ENCODE results near the gene HELZ2. TPM values are rescaled to one million over a fixed set of nuclear protein-coding genes. Genes with fewer than 3 reads are reported as not detected.

Gene HELZ2
- polyA plus RNA-seq, 3 donors = 3.0 to 15.5 (median 3.3) TPM

DNA sequence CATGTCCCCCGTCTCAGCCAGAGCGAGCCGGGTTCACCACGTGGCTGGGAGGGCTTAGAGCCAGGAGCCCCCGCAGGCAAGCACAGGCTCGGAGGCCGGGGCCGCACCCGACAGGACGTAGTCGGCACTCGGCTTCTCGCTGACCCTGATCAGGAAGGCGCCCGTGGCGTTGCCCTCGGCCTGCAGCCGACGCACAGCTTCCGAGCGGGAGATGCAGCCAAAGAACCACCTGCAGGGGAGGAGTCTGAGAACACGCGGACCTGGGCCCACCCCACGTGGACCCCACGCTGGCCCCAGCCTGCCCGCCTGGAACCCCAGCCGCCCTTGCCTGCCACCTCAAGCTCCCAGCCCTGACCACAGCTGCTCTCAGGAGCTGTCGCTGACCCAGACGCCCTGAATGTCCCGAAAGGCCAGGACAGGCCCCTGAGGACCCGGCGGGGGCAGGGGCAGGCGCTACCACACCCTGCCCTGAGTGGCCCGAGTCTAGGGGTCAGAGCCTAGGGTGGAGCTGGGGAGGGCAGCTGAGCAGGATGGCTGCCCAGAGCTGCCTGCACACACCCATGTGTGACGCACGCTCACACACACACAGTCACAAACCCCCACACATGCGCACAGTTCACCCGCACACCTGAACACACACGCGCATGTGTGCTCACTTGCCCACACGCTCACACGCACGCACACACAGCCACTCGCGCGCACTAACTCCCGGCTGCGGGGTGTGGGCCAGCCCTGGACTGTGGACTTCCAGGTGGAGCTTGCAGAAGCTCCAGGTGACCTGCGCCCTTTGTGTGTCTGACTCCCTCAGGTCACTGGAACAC lies 39.0 kb downstream of the HELZ2 start:
- Mint-ChIP-seq H3K27ac (no peak overlapping the region), H3K4me3 (peak overlapping the region in 1 of 2 donors; percentile 21), H3K9me3 (peaks cover 0 to 3% (median 0%) of the 10 kb centered on the region in 7 donors), H3K4me1 (peaks cover 16% of the 10 kb centered on the region), H3K27me3 (ENCODE audit: low read depth in 3 of 3) (peaks cover 5 to 21% (median 11%) of the 10 kb centered on the region in 3 donors), H3K36me3 (peaks cover 0 to 2% of the 10 kb centered on the region in 2 donors)
- Histone ChIP-seq H3K4me3 (replicated peaks in 1 of 3; ENCODE audit: low read depth in 2 of 3, low read length in 3 of 3) (no peak overlapping the region), H3K27me3 (ENCODE audit: control insufficient read depth in 2 of 2, insufficient read depth in 2 of 2, low read length in 2 of 2) (peaks cover 0 to 13% of the 10 kb centered on the region in 2 donors), H2AFZ (ENCODE audit: insufficient read depth, low read depth, low read length, poor library complexity, severe bottlenecking) (no peak overlapping the region), H4K20me1 (ENCODE audit: insufficient read depth, low read length) (no peaks in the 10 kb centered on the region), H3K27ac (ENCODE audit: low read depth in 1 of 2, low read length in 2 of 2) (no peak overlapping the region), H3K9me3 (replicated peaks in 1 of 2; ENCODE audit: control insufficient read depth in 1 of 2, insufficient read depth in 1 of 2, low read length in 2 of 2) (no peaks in the 10 kb centered on the region), H3K9ac (ENCODE audit: insufficient read depth, low read length, poor library complexity, severe bottlenecking) (no peak overlapping the region), H3K36me3 (replicated peaks in 1 of 2; ENCODE audit: control insufficient read depth in 1 of 2, insufficient read depth in 2 of 2, low read length in 2 of 2) (no peaks in the 10 kb centered on the region), H3K4me1 (ENCODE audit: control insufficient read depth in 1 of 2, insufficient read depth in 2 of 2, low read length in 2 of 2) (peaks cover 23 to 28% of the 10 kb centered on the region in 2 donors), H3K79me2 (ENCODE audit: insufficient read depth, low read length) (no peaks in the 10 kb centered on the region), H3K4me2 (replicated peaks; ENCODE audit: extremely low read depth, low read length, poor library complexity, severe bottlenecking) (no peak overlapping the region)
- intact Hi-C loops (cut with micrococcal nuclease) = loop anchor here (5.0 to 10.0 kb wide), 7 partner anchors 42 to 447 kb away; partner anchors contain the start of genes GMEB2 (in 2 of the 2), ABHD16B (in 1 of the 2), PRPF6 (in 1 of the 2) and TPD52L2 (in 1 of the 2)
- no peak for DNase-seq
- 90% methylated on average over 43 of the region's 49 CpGs for WGBS (ENCODE audit: insufficient coverage)
- TF ChIP-seq, protein P1, sequence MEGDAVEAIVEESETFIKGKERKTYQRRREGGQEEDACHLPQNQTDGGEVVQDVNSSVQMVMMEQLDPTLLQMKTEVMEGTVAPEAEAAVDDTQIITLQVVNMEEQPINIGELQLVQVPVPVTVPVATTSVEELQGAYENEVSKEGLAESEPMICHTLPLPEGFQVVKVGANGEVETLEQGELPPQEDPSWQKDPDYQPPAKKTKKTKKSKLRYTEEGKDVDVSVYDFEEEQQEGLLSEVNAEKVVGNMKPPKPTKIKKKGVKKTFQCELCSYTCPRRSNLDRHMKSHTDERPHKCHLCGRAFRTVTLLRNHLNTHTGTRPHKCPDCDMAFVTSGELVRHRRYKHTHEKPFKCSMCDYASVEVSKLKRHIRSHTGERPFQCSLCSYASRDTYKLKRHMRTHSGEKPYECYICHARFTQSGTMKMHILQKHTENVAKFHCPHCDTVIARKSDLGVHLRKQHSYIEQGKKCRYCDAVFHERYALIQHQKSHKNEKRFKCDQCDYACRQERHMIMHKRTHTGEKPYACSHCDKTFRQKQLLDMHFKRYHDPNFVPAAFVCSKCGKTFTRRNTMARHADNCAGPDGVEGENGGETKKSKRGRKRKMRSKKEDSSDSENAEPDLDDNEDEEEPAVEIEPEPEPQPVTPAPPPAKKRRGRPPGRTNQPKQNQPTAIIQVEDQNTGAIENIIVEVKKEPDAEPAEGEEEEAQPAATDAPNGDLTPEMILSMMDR (IDR thresholded peaks at IDR 0.05) = no peak

DNA sequence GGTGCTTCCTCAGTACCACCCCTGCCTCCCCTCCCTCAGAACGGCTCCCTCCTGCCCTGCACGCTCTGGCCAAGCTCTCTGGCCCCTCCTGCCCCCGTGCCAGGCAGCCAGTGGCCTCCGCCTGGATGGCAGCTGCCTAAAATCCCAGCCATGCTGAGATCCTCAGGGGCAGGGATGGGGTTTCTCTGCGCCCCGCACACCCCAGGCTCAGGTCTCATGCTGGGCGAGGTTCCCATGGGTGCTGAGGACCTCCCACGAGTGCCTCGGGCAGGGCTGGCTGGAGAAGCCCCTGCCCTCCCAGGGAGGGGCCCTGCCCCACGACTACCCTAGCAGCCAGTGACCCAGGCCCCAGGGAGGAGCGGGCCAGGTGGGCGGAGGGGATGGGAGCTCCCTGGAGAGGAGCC lies 39.6 kb downstream of the HELZ2 start:
- Histone ChIP-seq H3K9ac (ENCODE audit: insufficient read depth, low read length, poor library complexity, severe bottlenecking) (no peak overlapping the region), H3K27ac (ENCODE audit: low read depth in 1 of 2, low read length in 2 of 2) (no peak overlapping the region), H3K4me3 (replicated peaks in 1 of 3; ENCODE audit: low read depth in 2 of 3, low read length in 3 of 3) (no peak overlapping the region)

More for the DNA sequence above, 39.6 kb downstream of the HELZ2 start:
- Histone ChIP-seq H3K27me3 (ENCODE audit: control insufficient read depth in 2 of 2, insufficient read depth in 2 of 2, low read length in 2 of 2) (peaks cover 0 to 8% of the 10 kb centered on the region in 2 donors), H3K36me3 (replicated peaks in 1 of 2; ENCODE audit: control insufficient read depth in 1 of 2, insufficient read depth in 2 of 2, low read length in 2 of 2) (no peaks in the 10 kb centered on the region), H3K9me3 (replicated peaks in 1 of 2; ENCODE audit: control insufficient read depth in 1 of 2, insufficient read depth in 1 of 2, low read length in 2 of 2) (no peaks in the 10 kb centered on the region), H3K79me2 (ENCODE audit: insufficient read depth, low read length) (no peaks in the 10 kb centered on the region), H4K20me1 (ENCODE audit: insufficient read depth, low read length) (no peaks in the 10 kb centered on the region), H3K4me2 (replicated peaks; ENCODE audit: extremely low read depth, low read length, poor library complexity, severe bottlenecking) (no peak overlapping the region), H3K4me1 (ENCODE audit: control insufficient read depth in 1 of 2, insufficient read depth in 2 of 2, low read length in 2 of 2) (peaks cover 23 to 28% of the 10 kb centered on the region in 2 donors), H2AFZ (ENCODE audit: insufficient read depth, low read depth, low read length, poor library complexity, severe bottlenecking) (no peak overlapping the region)
- WGBS (ENCODE audit: insufficient coverage) = 92% methylated on average over 12 of the region's 12 CpGs
- Mint-ChIP-seq H3K36me3 (peaks cover 0 to 2% of the 10 kb centered on the region in 2 donors), H3K27ac (no peak overlapping the region), H3K9me3 (peaks cover 0 to 3% (median 0%) of the 10 kb centered on the region in 7 donors), H3K4me1 (peaks cover 16% of the 10 kb centered on the region), H3K27me3 (ENCODE audit: low read depth in 3 of 3) (peaks cover 4 to 18% (median 6%) of the 10 kb centered on the region in 3 donors), H3K4me3 (no peak overlapping the region)
- intact Hi-C loops (cut with micrococcal nuclease) = loop anchor here in 1 of 2 donors (10.0 kb wide), 1 partner anchor 330 kb away; the partner anchor contains the start of genes ABHD16B and TPD52L2
- TF ChIP-seq, protein P1 (IDR thresholded peaks at IDR 0.05) = no peak
- no peak for DNase-seq

Measured in CD14-positive monocyte (primary cell).